DND-41 (cell line): Measurements from ENCODE around the gene NBEAL2.
A peak's percentile ranks its signal among the peaks of the same experiment; 100 is the strongest.

ENCODE experiments used
- ATAC-seq: fragments of 200-7000 bp; cut with Tn5 transposase; 3 replicates; pipeline ENCODE4 v1.9.1; 2021; ENCODE audit warnings: low read depth; ENCODE audit not compliant: insufficient read depth
- DNase-seq: peaks from one replicate; pipeline ENCODE4 v3.0.0-alpha.2; 2020
- H2AFZ ChIP-seq: 2 replicates; pipeline ENCODE4 v1.6.0; 2012; ENCODE audit warnings: low read depth, low read length
- H3K27ac ChIP-seq: 2 replicates; pipeline ENCODE4 v1.5.1; 2012; ENCODE audit warnings: low read length, inconsistent platforms
- H3K27me3 ChIP-seq: fragments of 200-600 bp; sonication (generic); 2 replicates; pipeline ENCODE4 v1.6.0; 2012; ENCODE audit warnings: low read length, mild to moderate bottlenecking, inconsistent platforms; ENCODE audit not compliant: insufficient read depth, poor library complexity
- H3K36me3 ChIP-seq: 2 replicates; pipeline ENCODE4 v1.5.1; 2012; ENCODE audit warnings: low read length, inconsistent platforms; ENCODE audit not compliant: insufficient read depth
- H3K4me1 ChIP-seq: 2 replicates; pipeline ENCODE4 v1.5.1; 2012; ENCODE audit warnings: mild to moderate bottlenecking, low read length; ENCODE audit not compliant: insufficient read depth
- H3K4me2 ChIP-seq: 2 replicates; pipeline ENCODE4 v1.6.0; 2012; ENCODE audit warnings: mild to moderate bottlenecking, moderate library complexity, low read length, inconsistent platforms; ENCODE audit not compliant: insufficient read depth
- H3K4me3 ChIP-seq, 2 experiments: fragments of 200-600 bp in 1 of 2; shearing (Covaris generic) in 1 of 2; 2 replicates each; pipeline ENCODE4 v1.5.1; 2012 to 2016; ENCODE audit warnings: inconsistent platforms in 2 of 2, low read length in 2 of 2, mild to moderate bottlenecking in 2 of 2, low read depth in 1 of 2, moderate library complexity in 1 of 2
- H3K79me2 ChIP-seq: 2 replicates; pipeline ENCODE4 v1.6.0; 2012; ENCODE audit warnings: low read length, inconsistent platforms; ENCODE audit not compliant: insufficient read depth
- H3K9ac ChIP-seq: 2 replicates; pipeline ENCODE4 v1.6.0; 2012; ENCODE audit warnings: low read depth, mild to moderate bottlenecking, inconsistent platforms, low read length, moderate library complexity
- H3K9me3 ChIP-seq: 2 replicates; pipeline ENCODE4 v1.5.1; 2012; ENCODE audit warnings: low read length, moderate library complexity, mild to moderate bottlenecking, inconsistent platforms; ENCODE audit not compliant: insufficient read depth, severe bottlenecking
- H4K20me1 ChIP-seq: 2 replicates; pipeline ENCODE4 v1.6.0; 2012; ENCODE audit warnings: low read length; ENCODE audit not compliant: insufficient read depth
- EZH2 ChIP-seq: IDR thresholded peaks from 3 replicates; pipeline ENCODE4 v1.6.1; 2012; ENCODE audit warnings: borderline replicate concordance, low read depth, mild to moderate bottlenecking, moderate library complexity, low read length, inconsistent platforms; ENCODE audit not compliant: severe bottlenecking
- TF ChIP-seq, protein P1 (sequence below): IDR thresholded peaks from 2 replicates; pipeline ENCODE4 v1.5.1; 2012; ENCODE audit warnings: borderline replicate concordance, low read length, moderate library complexity, mild to moderate bottlenecking; ENCODE audit not compliant: poor library complexity, severe bottlenecking; ENCODE audit errors: extremely low read depth

NBEAL2 gene

DNA sequence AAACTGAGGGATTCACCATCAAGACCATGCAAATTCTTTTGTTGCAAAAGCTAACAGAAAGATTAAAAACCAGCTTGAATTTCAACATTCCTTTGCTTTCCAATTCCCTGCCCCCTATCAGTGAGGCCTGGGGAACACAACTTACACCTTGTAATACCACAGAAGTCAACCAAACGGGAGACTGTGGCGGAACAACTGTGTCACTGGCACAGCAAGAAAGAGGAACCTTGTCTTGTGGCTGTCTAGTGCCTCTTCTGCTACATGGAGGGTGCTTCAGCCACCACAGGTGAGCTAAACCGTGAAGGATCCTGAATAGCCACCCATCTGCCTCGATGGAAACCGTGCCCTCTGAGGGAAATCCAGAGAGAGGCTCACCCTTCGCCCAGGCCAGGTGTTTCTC is 14.3 kb upstream of the NBEAL2 start:
- TF ChIP-seq, protein P1, sequence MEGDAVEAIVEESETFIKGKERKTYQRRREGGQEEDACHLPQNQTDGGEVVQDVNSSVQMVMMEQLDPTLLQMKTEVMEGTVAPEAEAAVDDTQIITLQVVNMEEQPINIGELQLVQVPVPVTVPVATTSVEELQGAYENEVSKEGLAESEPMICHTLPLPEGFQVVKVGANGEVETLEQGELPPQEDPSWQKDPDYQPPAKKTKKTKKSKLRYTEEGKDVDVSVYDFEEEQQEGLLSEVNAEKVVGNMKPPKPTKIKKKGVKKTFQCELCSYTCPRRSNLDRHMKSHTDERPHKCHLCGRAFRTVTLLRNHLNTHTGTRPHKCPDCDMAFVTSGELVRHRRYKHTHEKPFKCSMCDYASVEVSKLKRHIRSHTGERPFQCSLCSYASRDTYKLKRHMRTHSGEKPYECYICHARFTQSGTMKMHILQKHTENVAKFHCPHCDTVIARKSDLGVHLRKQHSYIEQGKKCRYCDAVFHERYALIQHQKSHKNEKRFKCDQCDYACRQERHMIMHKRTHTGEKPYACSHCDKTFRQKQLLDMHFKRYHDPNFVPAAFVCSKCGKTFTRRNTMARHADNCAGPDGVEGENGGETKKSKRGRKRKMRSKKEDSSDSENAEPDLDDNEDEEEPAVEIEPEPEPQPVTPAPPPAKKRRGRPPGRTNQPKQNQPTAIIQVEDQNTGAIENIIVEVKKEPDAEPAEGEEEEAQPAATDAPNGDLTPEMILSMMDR: no peak
- TF ChIP-seq EZH2: no peak
- H3K27me3 ChIP-seq: no peaks in the 10 kb centered on the region
- no peaks in the 10 kb centered on the region for H3K9me3 ChIP-seq
- H2AFZ ChIP-seq: no peak overlapping the region
- H3K4me1 ChIP-seq: peaks cover 13% of the 10 kb centered on the region
- no peak for DNase-seq
- H3K36me3 ChIP-seq: peaks cover 55% of the 10 kb centered on the region
- peaks cover 86% of the 10 kb centered on the region for H3K79me2 ChIP-seq
- ATAC-seq: no peak
- H3K4me2 ChIP-seq: no peak overlapping the region
- H3K27ac ChIP-seq: no peak overlapping the region
- H4K20me1 ChIP-seq: peaks cover 77% of the 10 kb centered on the region
- H3K4me3 ChIP-seq: no peak overlapping the region
- H3K9ac ChIP-seq: no peak overlapping the region

DNA sequence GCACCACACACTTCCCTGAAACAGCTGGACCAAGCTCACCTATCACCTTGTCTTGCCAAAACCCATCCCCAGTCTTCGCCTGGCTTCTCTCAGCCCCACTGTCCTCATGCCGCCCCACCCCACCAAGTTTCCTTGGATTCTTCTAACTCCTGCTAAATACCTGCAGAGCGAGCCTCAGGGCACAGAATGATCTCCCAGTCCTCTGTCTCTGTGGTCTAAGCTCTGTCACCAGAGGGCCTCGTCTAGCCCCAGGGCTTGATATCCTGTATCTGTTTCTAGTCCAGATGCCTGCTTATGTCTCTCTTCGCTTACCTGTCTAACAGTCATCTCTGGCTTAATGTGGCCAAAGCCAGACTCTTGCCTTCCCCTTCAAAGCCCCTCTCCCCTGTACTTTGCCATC is 12.7 kb upstream of the NBEAL2 start:
- H4K20me1 ChIP-seq: peaks cover 77% of the 10 kb centered on the region
- peaks cover 86% of the 10 kb centered on the region for H3K79me2 ChIP-seq
- ATAC-seq (peak; percentile 44; the same call in 1 of the 3 replicates), DNase-seq (no peak)
- peaks cover under 1% of the 10 kb centered on the region; the same call in 1 of the 2 replicates for H3K4me1 ChIP-seq
- TF ChIP-seq EZH2: no peak
- TF ChIP-seq, protein P1: peak; percentile 16
- no peak overlapping the region for H3K27ac ChIP-seq
- no peak overlapping the region for H2AFZ ChIP-seq
- H3K4me2 ChIP-seq: no peak overlapping the region
- no peak overlapping the region for H3K9ac ChIP-seq
- H3K4me3 ChIP-seq: no peak overlapping the region
- H3K27me3 ChIP-seq: no peaks in the 10 kb centered on the region
- H3K36me3 ChIP-seq: peaks cover 60% of the 10 kb centered on the region
- H3K9me3 ChIP-seq: no peaks in the 10 kb centered on the region

DNA sequence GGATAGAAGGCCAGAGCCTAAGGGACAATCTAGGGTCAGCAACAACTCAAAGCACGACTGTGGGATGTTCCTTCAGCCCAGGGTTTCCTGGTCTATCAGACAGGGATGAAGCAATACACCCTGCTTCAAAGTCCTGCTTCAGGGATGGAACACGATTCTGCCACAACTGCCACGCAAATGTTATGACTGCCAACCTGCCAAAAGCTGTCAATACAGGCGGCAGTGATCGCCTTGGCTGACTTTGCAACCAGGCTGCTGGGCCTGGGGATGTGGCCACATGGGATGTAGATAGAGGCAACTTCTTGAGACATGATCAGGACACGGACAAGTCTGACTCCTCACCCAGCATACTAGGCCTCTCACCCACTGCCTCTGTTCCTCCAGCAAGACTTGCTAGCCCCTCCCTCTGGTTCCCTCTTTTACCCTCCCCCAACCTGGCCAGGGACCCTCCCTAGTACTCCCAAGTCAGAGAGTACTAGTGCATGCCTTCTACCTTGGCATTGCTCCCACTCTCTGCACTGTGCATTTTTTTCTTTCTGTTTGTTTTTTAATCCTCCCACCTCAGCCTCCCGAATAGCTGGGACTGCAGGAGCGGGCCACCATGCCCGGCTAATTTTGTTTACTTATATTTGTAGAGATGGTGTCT is 10.6 kb upstream of the NBEAL2 start:
- Histone ChIP-seq H3K27ac (peak overlapping the region; percentile 37; the same call in 1 of the 2 replicates), H3K9ac (no peak overlapping the region), H3K9me3 (no peaks in the 10 kb centered on the region), H2AFZ (no peak overlapping the region), H4K20me1 (peaks cover 84% of the 10 kb centered on the region), H3K27me3 (no peaks in the 10 kb centered on the region), H3K79me2 (peaks cover 91% of the 10 kb centered on the region), H3K4me2 (no peak overlapping the region), H3K4me1 (peaks cover 14% of the 10 kb centered on the region), H3K36me3 (peaks cover 65% of the 10 kb centered on the region), H3K4me3 (no peak overlapping the region)
- ATAC-seq (no peak), DNase-seq (no peak)
- TF ChIP-seq, protein P1: no peak
- TF ChIP-seq EZH2: no peak
